SK-N-SH (cell line): Measurements from ENCODE around the gene SINHCAF. TPM values are rescaled to one million over a fixed set of nuclear protein-coding genes. Genes with fewer than 3 reads are reported as not detected.
"Not testable (repeated sequence)": the region's sequence is repeated elsewhere in the genome, so short reads cannot be mapped to it uniquely, and the experiment has no call there.

Experiments
- CTCF ChIA-PET: fragments of 300-600, 350-600 bp; formaldehyde crosslinking; extraction: SDS; loops from one replicate; lab custom pipeline; 2021; lab: Yijun Ruan, JAX
- POLR2A ChIA-PET: fragments of 350-600 bp; sonication (Branson Sonifier 250); formaldehyde crosslinking; extraction: SDS; loops from one replicate; lab custom pipeline; 2020; ENCODE audit warnings: antibody characterized with exemption, inconsistent platforms; lab: Yijun Ruan, JAX
- DNase-seq: peaks from one replicate; pipeline ENCODE4 v3.0.0; 2012
- H2AFZ ChIP-seq: fragments of 200-600 bp; sonication (generic); 2 replicates; pipeline ENCODE4 v1.8.1; 2016; ENCODE audit warnings: antibody characterized with exemption, mild to moderate bottlenecking, low read depth
- H3F3A ChIP-seq: fragments of 200-600 bp; sonication (generic); replicated peaks from 2 replicates; pipeline ENCODE3; 2016; ENCODE audit warnings: antibody characterized with exemption, mild to moderate bottlenecking; ENCODE audit not compliant: insufficient read depth
- H3K27ac ChIP-seq, 2 experiments: fragments of 200-500 bp in 1 of 2; fragments of 200-600 bp in 1 of 2; sonication (Bioruptor generic) in 1 of 2; sonication (generic), shearing (Covaris generic) in 1 of 2; 2 replicates each; pipeline versions ENCODE4 v1.5.1 to v1.6.1; 2014 to 2016; ENCODE audit warnings: low read depth in 2 of 2, inconsistent platforms in 1 of 2, low read length in 1 of 2, mild to moderate bottlenecking in 1 of 2, mixed read lengths in 1 of 2
- H3K27me3 ChIP-seq: fragments of 200-600 bp; sonication (generic), shearing (Covaris generic); 2 replicates; pipeline ENCODE4 v1.6.1; 2016; ENCODE audit warnings: mixed run types; ENCODE audit not compliant: insufficient read depth
- H3K36me3 ChIP-seq, 2 experiments: fragments of 200-500 bp in 1 of 2; fragments of 200-600 bp in 1 of 2; sonication (Bioruptor generic) in 1 of 2; sonication (generic) in 1 of 2; replicated peaks in 1 of 2; 2 replicates each; pipeline versions ENCODE3 to v1.5.1; 2014 to 2016; ENCODE audit warnings: low read length in 1 of 2, mild to moderate bottlenecking in 1 of 2; ENCODE audit not compliant: insufficient read depth in 2 of 2, control insufficient read depth in 1 of 2
- H3K4me1 ChIP-seq, 2 experiments: fragments of 200-500 bp in 1 of 2; fragments of 200-600 bp in 1 of 2; sonication (Bioruptor generic) in 1 of 2; sonication (generic), shearing (Covaris generic) in 1 of 2; 2 replicates each; pipeline versions ENCODE4 v1.5.1 to v1.6.1; 2014 to 2016; ENCODE audit warnings: low read depth in 1 of 2, low read length in 1 of 2, mixed run types in 1 of 2; ENCODE audit not compliant: insufficient read depth in 2 of 2, control insufficient read depth in 1 of 2
- H3K4me2 ChIP-seq: fragments of 200-600 bp; sonication (generic), shearing (Covaris generic); 2 replicates; pipeline ENCODE4 v1.6.1; 2017; ENCODE audit warnings: mixed run types
- H3K4me3 ChIP-seq, 2 experiments: fragments of 200-500 bp in 1 of 2; fragments of 200-600 bp in 1 of 2; sonication (Bioruptor generic) in 1 of 2; sonication (generic), shearing (Covaris generic) in 1 of 2; 2 replicates each; pipeline versions ENCODE4 v1.5.1 to v1.8.1; 2014 to 2016; ENCODE audit warnings: low read depth in 2 of 2, inconsistent platforms in 1 of 2, low read length in 1 of 2, mild to moderate bottlenecking in 1 of 2, mixed read lengths in 1 of 2, moderate library complexity in 1 of 2
- H3K79me2 ChIP-seq: fragments of 200-600 bp; sonication (generic); 2 replicates; pipeline ENCODE4 v1.8.1; 2017; ENCODE audit warnings: mild to moderate bottlenecking; ENCODE audit not compliant: insufficient read depth
- H3K9ac ChIP-seq: fragments of 200-600 bp; sonication (generic); 2 replicates; pipeline ENCODE4 v1.6.1; 2017; ENCODE audit warnings: mixed run types
- H3K9me2 ChIP-seq: fragments of 200-600 bp; sonication (generic); 2 replicates; pipeline ENCODE4 v1.6.1; 2017; ENCODE audit warnings: mixed run types
- H3K9me3 ChIP-seq: fragments of 200-600 bp; sonication (generic); 2 replicates; pipeline ENCODE4 v1.6.1; 2017; ENCODE audit warnings: mixed run types, mild to moderate bottlenecking, moderate library complexity
- H4K20me1 ChIP-seq: fragments of 200-600 bp; sonication (generic); 2 replicates; pipeline ENCODE4 v1.6.1; 2017; ENCODE audit warnings: mild to moderate bottlenecking, mixed run types; ENCODE audit not compliant: insufficient read depth
- CHD2 ChIP-seq: fragments of 150-350 bp; IDR thresholded peaks from 2 replicates; pipeline ENCODE4 v1.6.1; 2018; ENCODE audit warnings: low read length; ENCODE audit not compliant: partially characterized antibody
- EP300 ChIP-seq, 2 experiments: IDR thresholded peaks; 2 replicates each; pipeline versions ENCODE4 v1.4.0 to v1.6.1; 2012; ENCODE audit warnings: borderline replicate concordance in 1 of 2, low read depth in 1 of 2, low read length in 1 of 2
- FOXJ3 ChIP-seq: sonication (generic); formaldehyde crosslinking; IDR thresholded peaks from 2 replicates; pipeline ENCODE4 v1.5.1; 2020; ENCODE audit warnings: mild to moderate bottlenecking, missing genetic modification reagents
- GABPA ChIP-seq: IDR thresholded peaks from 2 replicates; pipeline ENCODE4 v1.4.0; 2012; ENCODE audit warnings: low read depth, mild to moderate bottlenecking
- MEF2A ChIP-seq: IDR thresholded peaks from 2 replicates; pipeline ENCODE4 v1.4.0; 2012; ENCODE audit warnings: low read depth, borderline replicate concordance
- NFIC ChIP-seq: IDR thresholded peaks from 2 replicates; pipeline ENCODE4 v1.4.0; 2012; ENCODE audit warnings: borderline replicate concordance
- NRF1 ChIP-seq: IDR thresholded peaks from 2 replicates; pipeline ENCODE4 v1.6.1; 2012; ENCODE audit warnings: low read depth, mild to moderate bottlenecking, low read length
- TAF1 ChIP-seq: IDR thresholded peaks from 2 replicates; pipeline ENCODE4 v1.6.1; 2012; ENCODE audit warnings: low read depth, mild to moderate bottlenecking, low read length, moderate library complexity, borderline replicate concordance
- TEAD4 ChIP-seq: IDR thresholded peaks from 2 replicates; pipeline ENCODE4 v1.4.0; 2012; ENCODE audit warnings: mild to moderate bottlenecking, borderline replicate concordance; ENCODE audit not compliant: insufficient read depth
- WGBS: methylation state at CpG from one replicate; pipeline ENCODE4 v1.1.6; 2017; ENCODE audit warnings: low lambda C conversion rate; 5-methylcytosine and 5-hydroxymethylcytosine counted together
- polyA plus RNA-seq, 3 experiments: library from polyadenylated mRNA; depleted of rRNA; stranded (reverse); fragments of >200 nt; gene quantifications; 2 replicates each; pipeline ENCODE4 v1.2.3, GENCODE V29; 2012
- TF ChIP-seq, protein P1 (sequence below): IDR thresholded peaks from 2 replicates; pipeline ENCODE4 v1.4.0; 2012; ENCODE audit warnings: low read depth, borderline replicate concordance
- TF ChIP-seq, protein P2 (sequence below): fragments of 150-350 bp; IDR thresholded peaks from 2 replicates; pipeline ENCODE4 v1.6.1; 2017; ENCODE audit warnings: antibody characterized with exemption, low read length, low read depth, borderline replicate concordance
- TF ChIP-seq, protein P3 (sequence below): IDR thresholded peaks from 2 replicates; pipeline ENCODE4; 2012

Gene SINHCAF
- polyA plus RNA-seq, 1 of the 3 experiments (the other 2 are of a cell fraction): 22.2 TPM

DNA sequence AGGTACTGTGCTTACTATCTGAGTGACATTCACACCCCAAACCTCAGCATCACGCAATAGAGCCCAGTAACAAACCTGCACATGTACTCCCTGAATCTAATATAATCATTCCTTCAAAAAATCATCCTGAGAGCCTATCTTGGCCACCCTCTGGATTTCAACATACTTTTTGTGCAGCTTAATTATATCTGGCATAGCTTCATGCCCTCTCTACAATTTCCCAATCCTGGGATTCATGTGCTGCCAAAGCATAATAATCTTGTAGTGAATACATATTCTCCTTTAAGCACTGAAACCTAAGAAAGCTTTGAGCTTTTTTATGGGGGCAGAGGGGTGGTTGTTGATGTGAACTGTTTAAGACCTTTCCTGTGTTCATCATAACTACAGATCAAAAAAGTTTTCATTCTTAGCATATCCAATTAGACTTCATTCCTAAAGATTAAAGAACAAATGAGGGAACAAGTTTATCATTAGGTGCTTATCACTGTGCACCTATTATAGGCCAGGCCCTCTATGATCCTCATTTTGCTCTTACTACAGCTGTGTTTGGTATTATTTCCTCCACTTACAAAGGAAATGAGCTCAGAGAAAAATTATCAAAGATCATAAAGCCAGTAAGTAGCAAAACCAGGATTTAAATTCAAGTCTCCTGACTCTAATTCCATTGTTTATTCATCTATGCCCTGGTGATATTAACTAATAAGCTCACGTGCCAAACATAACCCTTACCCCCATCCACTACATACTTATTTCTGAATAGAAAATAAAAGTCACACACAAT, 51.2 kb downstream of the SINHCAF start:
- Histone ChIP-seq H3K36me3 (peaks cover 13% of the 10 kb centered on the region in 2 experiments), H4K20me1 (no peaks in the 10 kb centered on the region), H3K4me1 (no peaks in the 10 kb centered on the region), H3K79me2 (no peaks in the 10 kb centered on the region), H3F3A (no peaks in the 10 kb centered on the region), H3K27ac (no peak overlapping the region), H3K9me3 (no peaks in the 10 kb centered on the region), H3K27me3 (no peaks in the 10 kb centered on the region), H3K4me2 (no peak overlapping the region), H2AFZ (no peak overlapping the region), H3K9me2 (no peaks in the 10 kb centered on the region), H3K9ac (no peak overlapping the region), H3K4me3 (no peak overlapping the region)
- CTCF ChIA-PET: interaction anchor here (0.7 to 5.0 kb wide), 5 partner anchors 16 to 393 kb away, joined by 3 to 100 read pairs (median 3); no protein-coding TSS in a partner anchor
- 95% methylated on average over 2 of the region's 2 CpGs for WGBS
- no peak for DNase-seq
- POLR2A ChIA-PET: interaction anchor here (1.2 kb wide), 1 partner anchor 11 kb away, joined by 3 read pairs; no protein-coding TSS in a partner anchor
- TF ChIP-seq NRF1 (no peak), GABPA (no peak), TEAD4 (no peak), NFIC (no peak), CHD2 (no peak), TAF1 (no peak), FOXJ3 (no peak), EP300 (IDR thresholded peaks at IDR 0.05; ENCODE audit: borderline replicate concordance in 1 of 2, low read depth in 1 of 2, low read length in 1 of 2) (no peak), MEF2A (no peak)
- TF ChIP-seq, protein P1, sequence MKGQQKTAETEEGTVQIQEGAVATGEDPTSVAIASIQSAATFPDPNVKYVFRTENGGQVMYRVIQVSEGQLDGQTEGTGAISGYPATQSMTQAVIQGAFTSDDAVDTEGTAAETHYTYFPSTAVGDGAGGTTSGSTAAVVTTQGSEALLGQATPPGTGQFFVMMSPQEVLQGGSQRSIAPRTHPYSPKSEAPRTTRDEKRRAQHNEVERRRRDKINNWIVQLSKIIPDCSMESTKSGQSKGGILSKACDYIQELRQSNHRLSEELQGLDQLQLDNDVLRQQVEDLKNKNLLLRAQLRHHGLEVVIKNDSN: no peak
- TF ChIP-seq, protein P2, sequence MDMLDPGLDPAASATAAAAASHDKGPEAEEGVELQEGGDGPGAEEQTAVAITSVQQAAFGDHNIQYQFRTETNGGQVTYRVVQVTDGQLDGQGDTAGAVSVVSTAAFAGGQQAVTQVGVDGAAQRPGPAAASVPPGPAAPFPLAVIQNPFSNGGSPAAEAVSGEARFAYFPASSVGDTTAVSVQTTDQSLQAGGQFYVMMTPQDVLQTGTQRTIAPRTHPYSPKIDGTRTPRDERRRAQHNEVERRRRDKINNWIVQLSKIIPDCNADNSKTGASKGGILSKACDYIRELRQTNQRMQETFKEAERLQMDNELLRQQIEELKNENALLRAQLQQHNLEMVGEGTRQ: no peak
- TF ChIP-seq, protein P3, sequence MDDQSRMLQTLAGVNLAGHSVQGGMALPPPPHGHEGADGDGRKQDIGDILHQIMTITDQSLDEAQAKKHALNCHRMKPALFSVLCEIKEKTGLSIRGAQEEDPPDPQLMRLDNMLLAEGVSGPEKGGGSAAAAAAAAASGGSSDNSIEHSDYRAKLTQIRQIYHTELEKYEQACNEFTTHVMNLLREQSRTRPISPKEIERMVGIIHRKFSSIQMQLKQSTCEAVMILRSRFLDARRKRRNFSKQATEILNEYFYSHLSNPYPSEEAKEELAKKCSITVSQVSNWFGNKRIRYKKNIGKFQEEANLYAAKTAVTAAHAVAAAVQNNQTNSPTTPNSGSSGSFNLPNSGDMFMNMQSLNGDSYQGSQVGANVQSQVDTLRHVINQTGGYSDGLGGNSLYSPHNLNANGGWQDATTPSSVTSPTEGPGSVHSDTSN: no peak

DNA sequence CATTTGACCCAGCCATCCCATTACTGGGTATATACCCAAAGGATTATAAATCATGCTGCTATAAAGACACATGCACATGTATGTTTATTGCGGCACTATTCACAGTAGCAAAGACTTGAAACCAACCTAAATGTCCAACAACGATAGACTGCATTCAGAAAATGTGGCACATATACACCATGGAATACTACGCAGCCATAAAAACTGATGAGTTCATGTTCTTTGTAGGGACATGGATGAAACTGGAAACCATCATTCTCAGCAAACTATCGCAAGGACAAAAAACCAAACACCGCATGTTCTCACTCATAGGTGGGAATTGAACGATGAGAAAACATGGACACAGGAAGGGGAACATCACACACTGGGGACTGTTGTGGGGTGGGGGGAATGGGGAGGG, 52.2 kb downstream of the SINHCAF start:
- H2AFZ ChIP-seq, H3K9me2 ChIP-seq, H3K9me3 ChIP-seq, H3F3A ChIP-seq, DNase-seq, H3K27ac ChIP-seq, H3K79me2 ChIP-seq, H3K4me2 ChIP-seq, H3K9ac ChIP-seq, H4K20me1 ChIP-seq, H3K4me1 ChIP-seq, H3K4me3 ChIP-seq, POLR2A ChIA-PET, H3K27me3 ChIP-seq: not testable (repeated sequence)
- H3K36me3 ChIP-seq: peaks cover 9 to 12% of the 10 kb centered on the region in 2 experiments
- 99% methylated on average over 6 of the region's 6 CpGs for WGBS
- CTCF ChIA-PET: interaction anchor here (5.0 kb wide), 1 partner anchor 16 kb away, joined by 100 read pairs; no protein-coding TSS in a partner anchor
